Hematopoietic multipotent progenitor cell treated with erythropoietin and hydrocortisone succinate and interleukin-3 and kit ligand, for 15 days (in vitro differentiated cells): ENCODE results near the gene ZNF423.

Experiments
- DNase-seq: peaks from one replicate; pipeline ENCODE4 v3.0.0-alpha.2; 2015; ENCODE audit warnings: low spot score

The ZNF423 gene

GRCh38 chr16:49599704-49600103, 256.2 kb downstream of the ZNF423 start:
- DNase-seq = no peak

GRCh38 chr16:49599281-49599680, 256.6 kb downstream of the ZNF423 start:
- no peak for DNase-seq

GRCh38 chr16:49598383-49599170, 257.3 kb downstream of the ZNF423 start:
- no peak for DNase-seq

- no peak for DNase-seq
These were observed 258.1 kb downstream of the ZNF423 start for GRCh38 chr16:49597796-49598195.

- DNase-seq = no peak
These were observed 259.1 kb downstream of the ZNF423 start for GRCh38 chr16:49596648-49597291.

- DNase-seq = no peak
These were observed 259.8 kb downstream of the ZNF423 start for GRCh38 chr16:49596068-49596467.

- no peak for DNase-seq
These were observed 261.0 kb downstream of the ZNF423 start for GRCh38 chr16:49594685-49595498.

- no peak for DNase-seq
These were observed 261.8 kb downstream of the ZNF423 start for GRCh38 chr16:49594153-49594552.

- no peak for DNase-seq
These were observed 262.4 kb downstream of the ZNF423 start for GRCh38 chr16:49593424-49594040.

- peak; percentile 2 for DNase-seq
These were observed 263.1 kb downstream of the ZNF423 start for GRCh38 chr16:49592546-49593423.

GRCh38 chr16:49590166-49590871, 265.6 kb downstream of the ZNF423 start:
- no peak for DNase-seq

GRCh38 chr16:49589544-49590031, 266.3 kb downstream of the ZNF423 start:
- DNase-seq = no peak

GRCh38 chr16:49588729-49589384, 267.1 kb downstream of the ZNF423 start:
- DNase-seq = no peak

- DNase-seq = no peak
These were observed 267.9 kb downstream of the ZNF423 start for GRCh38 chr16:49588026-49588425.

- DNase-seq = no peak
These were observed 268.4 kb downstream of the ZNF423 start for GRCh38 chr16:49587511-49587910.

- no peak for DNase-seq
These were observed 269.2 kb downstream of the ZNF423 start for GRCh38 chr16:49586466-49587450.

GRCh38 chr16:49585143-49585832, 270.6 kb downstream of the ZNF423 start:
- no peak for DNase-seq

- DNase-seq = no peak
These were observed 272.0 kb downstream of the ZNF423 start for GRCh38 chr16:49583911-49584310.
